H1 (cell line): ENCODE measurements around the gene OR6N2. TPM values are rescaled to one million over a fixed set of nuclear protein-coding genes. Genes with fewer than 3 reads are reported as not detected.

ENCODE experiments used
- CTCF ChIA-PET: fragments of 300-600 bp; sonication (Branson Sonifier 250); formaldehyde crosslinking; loops from one replicate; lab custom pipeline; 2021; ENCODE audit not compliant: partially characterized antibody; lab: Charles Lee
- POLR2A ChIA-PET: fragments of 300-600 bp; sonication (Branson Sonifier 250); formaldehyde crosslinking; loops from one replicate; lab custom pipeline; 2021; ENCODE audit warnings: inconsistent platforms; ENCODE audit not compliant: partially characterized antibody; lab: Charles Lee
- DNase-seq, 2 experiments: peaks; one replicate each; pipeline versions ENCODE4 v3.0.0 to v3.0.0-alpha.2; 2010 to 2022; ENCODE audit warnings: low spot score in 2 of 2, low read depth in 1 of 2, mixed read lengths in 1 of 2
- FAIRE-seq: peaks from 2 replicates; lab custom pipeline; 2011; peaks lifted over from hg19 to GRCh38; lab: Jason Lieb, UNC
- H2AFZ ChIP-seq: 2 replicates; pipeline ENCODE4 v1.8.1; 2012; ENCODE audit warnings: low read length, inconsistent platforms
- H2AK5ac ChIP-seq: 2 replicates; pipeline ENCODE4 v1.6.1; 2013; ENCODE audit warnings: low read depth, low read length
- H2BK120ac ChIP-seq: replicated peaks from 2 replicates; pipeline ENCODE3; 2013; ENCODE audit warnings: low read depth, low read length, inconsistent platforms
- H2BK12ac ChIP-seq: 2 replicates; pipeline ENCODE4 v1.6.1; 2013; ENCODE audit warnings: low read depth, low read length
- H2BK15ac ChIP-seq: 2 replicates; pipeline ENCODE4 v1.6.1; 2013; ENCODE audit warnings: low read length
- H2BK20ac ChIP-seq: 2 replicates; pipeline ENCODE4 v1.6.1; 2013; ENCODE audit warnings: low read length
- H2BK5ac ChIP-seq: 2 replicates; pipeline ENCODE4 v1.6.1; 2013; ENCODE audit warnings: low read depth, low read length
- H3K14ac ChIP-seq: 2 replicates; pipeline ENCODE4 v1.6.1; 2013; ENCODE audit warnings: inconsistent platforms; ENCODE audit not compliant: insufficient read length
- H3K18ac ChIP-seq: 2 replicates; pipeline ENCODE4 v1.6.1; 2013; ENCODE audit warnings: low read length; ENCODE audit errors: extremely low read depth
- H3K23ac ChIP-seq: 2 replicates; pipeline ENCODE4 v1.6.1; 2013; ENCODE audit warnings: inconsistent platforms; ENCODE audit not compliant: insufficient read length
- H3K23me2 ChIP-seq: 2 replicates; pipeline ENCODE4 v1.6.1; 2013; ENCODE audit warnings: low read depth, low read length
- H3K27ac ChIP-seq: 2 replicates; pipeline ENCODE4 v1.6.1; 2011; ENCODE audit warnings: low read depth, low read length, inconsistent platforms
- H3K27me3 ChIP-seq, 4 experiments: replicated peaks in 1 of 4; 1 replicate in 1 of 4; 2 replicates in 3 of 4; pipeline versions ENCODE4 v1.6.1 to v1.8.1; 2011 to 2013; ENCODE audit warnings: low read length in 3 of 4, mild to moderate bottlenecking in 3 of 4, inconsistent platforms in 2 of 4, mixed read lengths in 2 of 4, moderate library complexity in 1 of 4; ENCODE audit not compliant: control insufficient read depth in 3 of 4, insufficient read depth in 3 of 4; ENCODE audit errors: extremely low read depth in 1 of 4
- H3K36me3 ChIP-seq, 4 experiments: 2 replicates each; pipeline versions ENCODE4 v1.6.1 to v1.8.1; 2011 to 2013; ENCODE audit warnings: mild to moderate bottlenecking in 4 of 4, low read length in 3 of 4, moderate library complexity in 2 of 4, control low read depth in 1 of 4, inconsistent platforms in 1 of 4; ENCODE audit not compliant: insufficient read depth in 4 of 4, control insufficient read depth in 2 of 4
- H3K4ac ChIP-seq: replicated peaks from 2 replicates; pipeline ENCODE3; 2013; ENCODE audit warnings: low read length, low read depth, mixed read lengths, inconsistent platforms; ENCODE audit not compliant: insufficient read length
- H3K4me1 ChIP-seq, 4 experiments: replicated peaks in 1 of 4; 1 replicate in 1 of 4; 2 replicates in 3 of 4; pipeline versions ENCODE4 v1.6.1 to v1.8.1; 2011 to 2013; ENCODE audit warnings: low read length in 3 of 4, inconsistent platforms in 2 of 4, mixed read lengths in 1 of 4; ENCODE audit not compliant: insufficient read depth in 4 of 4, control insufficient read depth in 3 of 4
- H3K4me2 ChIP-seq, 2 experiments: 2 replicates each; pipeline versions ENCODE4 v1.6.1 to v1.8.1; 2011 to 2013; ENCODE audit warnings: low read depth in 2 of 2, low read length in 2 of 2, control low read depth in 1 of 2, inconsistent platforms in 1 of 2, mild to moderate bottlenecking in 1 of 2; ENCODE audit not compliant: insufficient read depth in 1 of 2
- H3K4me3 ChIP-seq, 4 experiments: fragments of 200-600, 300-600 bp in 1 of 4; sonication (generic), shearing (Covaris generic), sonication (Bioruptor Twin) in 1 of 4; 2 replicates each; pipeline versions ENCODE4 v1.5.1 to v1.8.1; 2011 to 2016; ENCODE audit warnings: low read length in 4 of 4, low read depth in 3 of 4, control low read depth in 2 of 4, inconsistent platforms in 2 of 4, mild to moderate bottlenecking in 2 of 4, mixed read lengths in 1 of 4, moderate library complexity in 1 of 4; ENCODE audit not compliant: insufficient read depth in 2 of 4; ENCODE audit errors: extremely low read depth in 1 of 4
- H3K56ac ChIP-seq: replicated peaks from 2 replicates; pipeline ENCODE3; 2013; ENCODE audit warnings: low read depth, mild to moderate bottlenecking, mixed read lengths, low read length, inconsistent platforms; ENCODE audit not compliant: insufficient read length
- H3K79me1 ChIP-seq: 2 replicates; pipeline ENCODE4 v1.6.1; 2013; ENCODE audit warnings: low read depth, low read length, control low read depth
- H3K79me2 ChIP-seq, 2 experiments: 2 replicates each; pipeline versions ENCODE4 v1.6.1 to v1.8.1; 2012 to 2013; ENCODE audit warnings: low read length in 2 of 2, mild to moderate bottlenecking in 2 of 2, inconsistent platforms in 1 of 2; ENCODE audit not compliant: insufficient read depth in 2 of 2, control insufficient read depth in 1 of 2
- H3K9ac ChIP-seq, 4 experiments: replicated peaks in 1 of 4; 1 replicate in 1 of 4; 2 replicates in 3 of 4; pipeline versions ENCODE4 v1.6.1 to v1.8.1; 2011 to 2013; ENCODE audit warnings: low read depth in 3 of 4, low read length in 3 of 4, control low read depth in 2 of 4, mild to moderate bottlenecking in 2 of 4, moderate library complexity in 2 of 4, inconsistent platforms in 1 of 4; ENCODE audit errors: extremely low read depth in 1 of 4
- H3K9me3 ChIP-seq, 2 experiments: 2 replicates each; pipeline versions ENCODE4 v1.6.1 to v1.8.1; 2012 to 2013; ENCODE audit warnings: mild to moderate bottlenecking in 2 of 2, moderate library complexity in 2 of 2, control low read depth in 1 of 2, inconsistent platforms in 1 of 2, low read depth in 1 of 2, low read length in 1 of 2, mixed read lengths in 1 of 2; ENCODE audit not compliant: insufficient read depth in 2 of 2
- H4K20me1 ChIP-seq, 2 experiments: replicated peaks in 1 of 2; 2 replicates each; pipeline versions ENCODE3 to v1.8.1; 2011 to 2013; ENCODE audit warnings: inconsistent platforms in 2 of 2, low read length in 2 of 2, mild to moderate bottlenecking in 1 of 2; ENCODE audit not compliant: insufficient read depth in 2 of 2, control insufficient read depth in 1 of 2
- H4K5ac ChIP-seq: 2 replicates; pipeline ENCODE4 v1.6.1; 2013; ENCODE audit warnings: low read length, low read depth, mixed read lengths, inconsistent platforms; ENCODE audit not compliant: insufficient read length
- H4K8ac ChIP-seq: 2 replicates; pipeline ENCODE4 v1.8.0; 2013; ENCODE audit warnings: mild to moderate bottlenecking, moderate library complexity, low read length, inconsistent platforms; ENCODE audit not compliant: insufficient read depth; ENCODE audit errors: extremely low read depth
- H4K91ac ChIP-seq: replicated peaks from 2 replicates; pipeline ENCODE3; 2013; ENCODE audit warnings: low read length, mixed read lengths, inconsistent platforms; ENCODE audit not compliant: insufficient read length
- ATF2 ChIP-seq: IDR thresholded peaks from 2 replicates; pipeline ENCODE4 v1.6.1; 2012; ENCODE audit warnings: low read length, inconsistent platforms
- CBX8 ChIP-seq: fragments of 300-800, 300-1000 bp; sonication (generic); IDR thresholded peaks from 2 replicates; pipeline ENCODE4 v1.7.1; 2016; ENCODE audit warnings: low read depth, low read length, borderline replicate concordance
- PHF8 ChIP-seq: fragments of 200-600 bp; sonication (generic); conservative IDR thresholded peaks from 2 replicates; pipeline ENCODE4 v1.7.1; 2012; ENCODE audit warnings: low read depth, mild to moderate bottlenecking, inconsistent platforms, low read length, moderate library complexity
- POLR2A ChIP-seq, 2 experiments: IDR thresholded peaks; 1 replicate in 1 of 2; 2 replicates in 1 of 2; pipeline ENCODE4 v1.6.1; 2011; ENCODE audit warnings: low read depth in 2 of 2, low read length in 2 of 2, mild to moderate bottlenecking in 2 of 2; ENCODE audit errors: control extremely low read depth in 1 of 2
- TEAD4 ChIP-seq: IDR thresholded peaks from 2 replicates; pipeline ENCODE4 v1.6.1; 2012; ENCODE audit warnings: low read depth, low read length, inconsistent platforms, mixed read lengths
- WGBS, 2 experiments: shearing (Covaris generic) in 1 of 2; methylation state at CpG; one replicate each; pipeline versions ENCODE4 v1.1.6 to v1.1.7; 2013 to 2015; ENCODE audit warnings: low lambda C conversion rate in 2 of 2, mixed read lengths in 2 of 2, inconsistent platforms in 1 of 2, low coverage in 1 of 2, missing lambda C conversion rate in 1 of 2; ENCODE audit not compliant: insufficient replicate concordance in 2 of 2, insufficient coverage in 1 of 2, insufficient read length in 1 of 2; ENCODE audit errors: extremely low coverage in 1 of 2, missing lambda C conversion rate in 1 of 2; 5-methylcytosine and 5-hydroxymethylcytosine counted together
- polyA plus RNA-seq, 7 experiments: library from polyadenylated mRNA; depleted of rRNA in 3 of 7; stranded (reverse) in 5 of 7; unstranded in 2 of 7; fragments of >200 nt in 5 of 7; fragments of 200-250 nt in 2 of 7; gene quantifications; 1 replicate in 5 of 7; 2 replicates in 1 of 7; 4 replicates in 1 of 7; pipeline versions ENCODE4 v1.2.1 to v1.2.3, GENCODE V29; 2011 to 2013; ENCODE audit warnings: missing spikeins in 2 of 7, mixed read lengths in 2 of 7
- total RNA-seq: library from RNA; stranded (reverse); fragmentation: NEBNext Ultra II Directional; extraction: Animal tissue kit (Norgen Biotek cat#: 25700); gene quantifications from 2 replicates; pipeline ENCODE4 v1.2.1, GENCODE V29; 2021

The OR6N2 gene
- total and polyA plus RNA-seq, 2 of the 8 experiments (the other 6 are each of a cell fraction or from before 2014, with no cell fraction given) = not detected

- H3K14ac ChIP-seq = no peak overlapping the region
- H4K91ac ChIP-seq = no peak overlapping the region
- no peak overlapping the region for H2AK5ac ChIP-seq
- H3K9me3 ChIP-seq = no peaks in the 10 kb centered on the region
- no peak overlapping the region for H3K18ac ChIP-seq
- no peak overlapping the region for H3K4me2 ChIP-seq
- H3K4me1 ChIP-seq = no peaks in the 10 kb centered on the region
- no peaks in the 10 kb centered on the region for H3K79me2 ChIP-seq
- H2BK15ac ChIP-seq = no peak overlapping the region
- H3K4me3 ChIP-seq = no peak overlapping the region
- H2BK20ac ChIP-seq = no peak overlapping the region
- FAIRE-seq = no peak
- H2BK120ac ChIP-seq = no peak overlapping the region
- CTCF ChIA-PET = interaction anchor here (1.4 kb wide), 1 partner anchor 10 kb away, joined by 3 read pairs; no protein-coding TSS in a partner anchor
- WGBS, 2 experiments = 91% methylated on average over 4 of the region's 4 CpGs; no CpG with 5 or more reads in 1 of the 2 experiments
- no peaks in the 10 kb centered on the region for H4K20me1 ChIP-seq
- H3K9ac ChIP-seq = no peak overlapping the region; a peak in 1 of 7 replicates
- H3K4ac ChIP-seq = peak overlapping the region; percentile 23
- DNase-seq = no peak
- TF ChIP-seq TEAD4 (no peak), CBX8 (no peak), POLR2A (IDR thresholded peaks at IDR 0.05; ENCODE audit: control extremely low read depth in 1 of 2, low read depth in 2 of 2, low read length in 2 of 2) (no peak), PHF8 (no peak), ATF2 (no peak)
- H2BK5ac ChIP-seq = no peak overlapping the region
- no peak overlapping the region for H4K5ac ChIP-seq
- H3K56ac ChIP-seq = no peak overlapping the region
- H4K8ac ChIP-seq = no peak overlapping the region
- POLR2A ChIA-PET = no interaction called here
- no peak overlapping the region for H3K27ac ChIP-seq
- no peaks in the 10 kb centered on the region for H3K79me1 ChIP-seq
- H2AFZ ChIP-seq = no peak overlapping the region
- no peak overlapping the region for H3K23ac ChIP-seq
- no peaks in the 10 kb centered on the region for H3K36me3 ChIP-seq
- no peak overlapping the region for H2BK12ac ChIP-seq
- no peaks in the 10 kb centered on the region for H3K27me3 ChIP-seq
- H3K23me2 ChIP-seq = no peaks in the 10 kb centered on the region
Measured at GRCh38 chr1:158731707-158732106, 49.3 kb downstream of the OR6N2 start.
